A204.1 (cell line): ENCODE data around the gene ARHGAP1.

Experiments
- FAIRE-seq: peaks from 2 replicates; lab custom pipeline; 2012; peaks lifted over from hg19 to GRCh38; lab: Jason Lieb, UNC

ARHGAP1 gene

DNA sequence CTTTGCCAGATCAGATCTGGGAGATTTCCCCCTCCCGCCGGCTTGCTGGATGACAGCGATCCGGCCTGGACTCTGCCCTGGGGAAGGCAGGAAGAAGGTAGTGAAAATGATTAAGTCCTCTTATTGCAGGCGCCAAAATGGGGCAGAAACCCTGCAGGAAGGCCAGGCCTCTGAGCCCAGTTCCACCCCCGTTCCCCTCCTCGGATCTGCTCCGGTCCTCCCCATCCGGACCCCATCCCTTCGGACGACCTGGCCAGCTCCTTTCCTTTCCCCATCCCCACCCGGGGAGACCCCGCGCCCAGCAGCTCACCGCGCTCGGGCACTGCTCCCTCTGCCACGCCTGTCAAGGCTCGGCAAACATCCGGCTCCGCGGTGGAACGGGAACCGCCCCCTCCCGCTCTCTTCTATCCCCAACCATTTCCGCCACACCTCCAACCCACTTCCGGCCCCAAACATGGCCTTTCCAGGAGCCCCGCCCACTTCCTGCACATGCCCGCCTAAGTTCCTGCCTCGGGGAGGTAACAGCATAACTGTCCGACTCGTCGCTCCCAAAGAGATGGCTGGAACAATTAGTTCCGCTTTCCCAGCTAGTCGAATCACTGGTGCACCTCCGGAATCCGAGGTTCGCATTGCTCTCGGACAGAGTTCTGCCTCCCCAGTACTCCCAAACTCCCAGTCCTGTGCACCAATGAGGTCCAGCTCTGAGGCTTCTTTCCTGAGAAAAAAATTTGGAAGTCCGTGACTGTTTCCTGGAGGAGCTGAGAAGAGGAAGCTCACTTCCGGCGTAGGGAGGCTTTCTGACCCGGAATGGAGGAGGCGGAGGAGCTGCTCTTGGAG is at the start of gene ARHGAP1, which contains the start of gene ZNF408:
Gene ARHGAP1 (minus strand): TSS at position 379 of the 837 bp plus-strand sequence. CDS start 4,512 bp downstream, outside the sequence.
Gene ZNF408 (plus strand): TSS at position 791 of the 837 bp plus-strand sequence. CDS start 17 bp downstream, at position 808.
- peak; percentile 91 for FAIRE-seq

DNA sequence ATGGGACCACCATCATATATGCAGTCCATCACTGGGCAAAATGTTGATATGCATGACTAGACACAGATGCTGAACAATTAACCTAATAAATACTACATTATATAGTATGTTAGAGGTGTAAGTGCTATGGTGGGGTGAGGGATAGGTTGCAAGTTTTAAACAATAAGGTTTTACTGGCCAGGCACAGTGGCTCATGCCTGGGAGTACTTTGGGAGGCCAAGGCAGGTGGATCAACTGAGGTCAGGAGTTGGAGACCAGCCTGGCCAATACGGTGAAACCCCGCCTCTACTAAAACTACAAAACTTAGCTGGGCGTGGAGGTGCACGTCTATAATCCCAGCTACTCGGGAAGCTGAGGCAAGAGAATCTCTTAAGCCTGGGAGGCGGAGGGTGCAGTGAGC is 46.7 kb upstream of the ARHGAP1 start:
- no peak for FAIRE-seq

DNA sequence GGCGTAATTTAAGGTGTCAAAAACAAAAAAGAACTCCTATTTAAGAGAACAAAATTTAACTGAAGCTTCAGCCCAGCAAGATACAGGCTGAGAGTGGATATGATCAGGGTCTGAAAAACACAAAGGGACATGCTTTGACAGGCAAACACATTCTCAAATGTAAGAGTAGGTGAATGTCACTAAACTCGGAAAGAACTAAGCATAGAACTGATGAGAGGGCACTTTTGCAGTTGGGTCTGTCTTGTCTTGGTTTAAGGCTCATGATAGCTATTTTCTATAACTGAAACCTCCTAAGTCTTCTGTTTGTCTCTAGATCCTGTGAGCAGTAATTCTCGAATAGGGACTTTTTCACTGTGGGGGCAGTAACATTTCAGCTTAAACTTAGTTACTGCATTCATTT is 45.6 kb upstream of the ARHGAP1 start:
- FAIRE-seq = no peak

DNA sequence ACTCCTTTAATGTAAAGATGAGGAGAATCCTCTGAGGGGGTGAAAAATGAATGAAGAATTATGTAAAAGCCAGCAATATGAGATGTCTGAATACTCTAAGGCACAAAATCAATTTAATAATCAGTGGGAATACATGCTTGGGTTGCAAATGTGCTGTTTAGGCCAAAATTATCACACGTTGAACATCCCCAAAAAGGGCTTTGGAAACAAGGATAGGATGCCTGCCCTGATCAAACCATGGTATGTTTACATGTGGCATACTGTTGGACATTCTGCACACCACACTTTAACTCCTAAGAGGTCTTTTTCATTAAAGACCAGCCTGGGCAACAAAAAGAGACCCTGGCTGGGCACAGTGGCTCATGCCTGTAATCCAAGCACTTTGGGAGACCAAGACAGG is 44.9 kb upstream of the ARHGAP1 start:
- FAIRE-seq = no peak

DNA sequence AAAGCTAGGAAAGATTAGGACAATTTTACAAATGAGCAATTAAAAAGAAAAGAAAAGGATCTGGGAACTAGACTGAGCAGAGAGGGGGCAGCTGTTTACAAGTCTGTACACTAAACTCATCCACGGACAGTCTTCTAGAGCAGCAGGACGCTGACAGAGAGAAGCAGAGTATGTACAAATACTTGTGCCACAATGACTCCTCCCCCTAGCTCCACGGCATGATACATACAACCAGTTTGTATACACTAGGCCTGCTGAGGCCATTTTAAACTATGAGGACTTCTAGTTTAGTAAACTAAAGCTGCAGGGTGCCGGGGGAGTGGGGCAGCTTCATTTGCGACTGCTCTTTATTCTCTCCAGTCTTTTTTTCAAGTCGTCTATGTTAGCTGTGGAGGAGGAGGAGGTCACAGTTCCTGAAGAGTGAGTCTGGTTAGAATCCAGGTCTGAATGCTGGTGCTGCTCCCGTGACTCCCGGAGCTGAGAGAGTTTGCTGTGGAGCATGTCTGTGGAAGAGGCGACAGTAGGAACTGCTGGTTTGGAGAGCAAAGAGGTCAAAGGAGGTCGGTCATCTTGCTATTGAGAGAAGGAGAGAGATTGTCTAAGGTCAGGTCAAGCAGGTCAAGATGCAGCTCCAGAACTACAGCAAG is 43.4 kb upstream of the ARHGAP1 start:
- FAIRE-seq = no peak

DNA sequence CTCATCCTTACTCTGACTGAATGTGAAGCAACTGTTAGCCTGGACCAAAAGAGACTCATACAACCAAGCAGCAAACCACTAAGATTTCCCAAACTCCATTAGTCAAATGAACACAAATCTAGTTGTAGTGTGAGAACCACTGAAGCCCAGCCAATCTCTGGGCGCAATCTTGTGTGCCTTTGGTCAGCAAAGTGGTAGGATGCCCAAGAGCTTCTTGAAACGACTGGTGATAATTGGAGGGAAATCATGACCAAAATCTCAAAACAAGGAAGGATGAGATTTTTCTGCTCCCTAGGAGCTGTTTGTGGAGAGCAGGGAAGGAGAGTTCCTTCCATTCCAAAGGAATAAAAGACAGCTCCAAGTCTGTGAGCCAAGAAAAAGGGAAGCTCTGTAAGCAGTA is 42.6 kb upstream of the ARHGAP1 start:
- FAIRE-seq = no peak

DNA sequence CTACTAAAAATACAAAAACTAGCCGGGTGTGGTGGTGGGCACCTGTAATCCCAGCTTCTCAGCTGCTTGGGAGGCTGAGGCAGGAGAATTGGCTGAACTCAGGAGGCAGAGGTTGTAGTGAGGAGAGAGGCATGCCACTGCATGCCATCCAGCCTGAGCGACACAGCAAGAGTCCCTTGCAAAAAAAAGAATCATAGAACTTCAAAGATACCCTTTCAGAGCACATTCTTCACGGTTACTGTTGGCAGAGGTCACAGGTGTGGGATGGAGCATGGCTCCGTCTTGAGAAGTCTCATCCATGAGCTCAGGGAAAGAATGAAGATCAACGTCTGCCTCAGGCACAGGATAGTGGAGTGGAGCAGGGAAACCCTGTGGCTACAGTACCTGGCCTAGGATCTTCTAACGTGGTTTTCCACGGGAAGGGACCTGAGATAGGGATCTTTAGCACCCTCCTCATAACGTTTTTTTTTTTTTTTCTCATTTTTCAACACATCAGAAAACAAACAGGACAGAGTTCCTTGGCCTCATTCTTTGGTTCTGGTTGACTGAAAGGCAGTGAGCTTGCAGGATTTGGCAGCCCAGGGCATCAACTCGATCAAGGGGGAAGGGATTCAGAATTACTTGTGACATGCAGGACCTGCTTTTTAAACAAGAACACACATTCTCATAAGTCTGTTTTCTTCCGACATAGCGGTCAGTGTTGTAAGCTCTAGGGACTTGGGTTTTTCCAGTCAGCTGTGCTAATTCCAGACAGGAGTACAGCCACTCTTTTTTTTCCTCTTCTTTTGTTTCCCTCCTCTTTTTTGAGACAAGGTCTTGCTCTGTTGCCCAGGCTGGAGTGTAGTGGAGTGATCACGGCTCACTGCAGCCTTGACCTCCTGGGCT is 41.4 kb upstream of the ARHGAP1 start:
- FAIRE-seq = no peak

DNA sequence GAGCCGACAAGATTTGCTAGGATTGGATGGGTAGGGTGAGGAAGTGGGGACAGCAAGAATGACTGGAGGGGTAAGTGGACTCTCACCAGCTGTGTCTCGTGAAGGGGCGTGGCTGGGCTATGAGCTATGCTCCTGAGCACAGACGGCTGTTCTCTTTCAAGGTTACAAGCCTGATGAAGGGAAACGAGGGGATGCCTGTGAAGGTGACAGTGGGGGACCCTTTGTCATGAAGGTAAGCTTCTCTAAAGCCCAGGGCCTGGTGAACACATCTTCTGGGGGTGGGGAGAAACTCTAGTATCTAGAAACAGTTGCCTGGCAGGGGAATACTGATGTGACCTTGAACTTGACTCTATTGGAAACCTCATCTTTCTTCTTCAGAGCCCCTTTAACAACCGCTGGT is 38.5 kb upstream of the ARHGAP1 start:
- FAIRE-seq = no peak

DNA sequence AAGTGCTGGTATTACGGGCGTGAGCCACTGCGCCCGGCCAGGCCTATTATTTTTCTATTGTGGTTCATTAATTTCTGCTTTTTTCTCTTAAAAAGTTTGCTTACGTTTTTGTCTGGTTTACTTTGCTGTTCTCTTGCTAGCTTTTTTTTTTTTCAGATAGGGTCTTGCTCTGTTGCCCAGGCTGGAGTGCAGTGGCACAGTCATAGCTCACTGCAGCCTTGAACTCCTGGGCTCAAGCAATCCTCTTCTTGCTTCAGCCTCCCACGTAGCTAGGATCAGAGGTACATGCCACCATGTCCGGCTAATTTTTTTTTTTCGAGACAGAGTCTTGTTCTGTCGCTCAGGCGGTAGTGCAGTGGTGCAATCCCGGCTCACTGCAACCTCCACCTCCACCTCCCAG is 37.3 kb upstream of the ARHGAP1 start:
- FAIRE-seq = no peak

DNA sequence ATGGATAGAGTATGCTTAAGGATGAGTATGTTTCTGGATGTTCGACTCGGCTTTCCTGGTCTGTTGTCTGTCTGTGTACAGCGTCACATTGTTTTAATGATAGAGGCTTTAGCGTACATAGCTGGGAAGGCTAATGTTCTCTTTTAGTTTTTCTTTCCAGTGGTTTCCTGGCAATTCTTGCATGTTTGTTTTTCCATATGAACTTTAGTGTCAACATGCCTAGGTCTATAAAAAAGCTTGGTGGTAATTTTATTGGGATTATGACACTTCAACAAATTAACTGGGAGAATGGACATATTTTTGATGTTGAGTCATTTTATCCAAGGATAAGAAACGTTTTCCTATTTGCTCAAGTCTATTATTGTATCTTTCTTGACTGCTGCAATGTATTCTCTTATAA is 36.2 kb upstream of the ARHGAP1 start:
- no peak for FAIRE-seq

DNA sequence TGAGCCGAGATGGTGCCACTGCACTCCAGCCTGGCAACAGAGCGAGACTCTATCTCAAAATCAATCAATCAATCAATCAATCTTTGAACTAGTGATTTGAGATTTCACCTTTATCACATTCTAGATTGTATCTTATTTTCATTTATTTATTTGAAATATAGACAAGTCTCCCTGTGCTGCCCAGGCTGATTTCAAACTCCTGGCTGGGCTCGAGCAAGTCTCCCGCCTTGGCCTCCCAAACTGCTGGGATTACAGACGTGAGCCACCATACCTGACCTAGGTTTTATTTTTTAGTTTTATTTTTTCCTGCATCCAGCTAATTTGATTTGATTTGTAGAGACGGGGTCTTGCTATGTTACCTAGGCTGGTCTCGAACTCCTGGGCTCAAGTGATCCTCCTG is 35.7 kb upstream of the ARHGAP1 start:
- FAIRE-seq = no peak

DNA sequence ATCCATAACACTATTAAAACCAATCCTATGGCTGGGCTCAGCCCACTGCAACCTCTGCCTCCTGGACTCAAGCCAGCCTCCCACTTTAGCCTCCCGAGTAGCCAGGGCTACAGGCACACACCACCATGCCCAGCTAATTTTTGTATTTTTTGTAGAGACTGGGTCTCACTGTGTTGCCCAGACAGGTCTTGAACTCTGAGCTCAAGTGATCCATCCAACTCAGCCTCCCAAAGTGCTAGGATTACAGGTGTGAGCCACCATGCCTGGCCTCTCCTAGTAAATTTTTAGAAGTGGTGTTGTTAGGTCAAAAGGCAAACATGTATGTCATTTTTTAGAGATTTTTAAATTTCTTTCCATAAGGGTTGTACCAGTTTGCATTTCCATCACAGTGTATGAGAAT is 32.8 kb upstream of the ARHGAP1 start:
- no peak for FAIRE-seq

DNA sequence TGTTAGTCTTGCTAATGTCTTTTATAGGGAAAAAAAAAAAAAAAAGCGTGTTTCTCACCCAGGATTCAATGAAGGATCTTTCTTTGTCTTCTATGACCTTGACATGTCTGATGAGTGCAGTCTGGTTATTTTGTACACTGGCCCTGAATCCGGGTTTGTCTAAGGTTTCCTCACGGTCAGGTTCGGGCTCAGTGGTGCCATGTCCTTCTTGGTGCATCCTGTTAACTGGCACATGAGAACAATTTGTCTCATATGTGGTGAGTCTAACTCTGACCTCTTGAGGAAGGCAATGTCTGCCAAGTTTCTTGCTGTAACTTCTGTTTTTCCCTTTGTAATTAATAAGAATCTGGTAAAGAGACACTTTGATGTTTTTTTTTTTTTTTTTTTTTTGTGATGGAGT is 31.1 kb upstream of the ARHGAP1 start:
- FAIRE-seq = no peak

DNA sequence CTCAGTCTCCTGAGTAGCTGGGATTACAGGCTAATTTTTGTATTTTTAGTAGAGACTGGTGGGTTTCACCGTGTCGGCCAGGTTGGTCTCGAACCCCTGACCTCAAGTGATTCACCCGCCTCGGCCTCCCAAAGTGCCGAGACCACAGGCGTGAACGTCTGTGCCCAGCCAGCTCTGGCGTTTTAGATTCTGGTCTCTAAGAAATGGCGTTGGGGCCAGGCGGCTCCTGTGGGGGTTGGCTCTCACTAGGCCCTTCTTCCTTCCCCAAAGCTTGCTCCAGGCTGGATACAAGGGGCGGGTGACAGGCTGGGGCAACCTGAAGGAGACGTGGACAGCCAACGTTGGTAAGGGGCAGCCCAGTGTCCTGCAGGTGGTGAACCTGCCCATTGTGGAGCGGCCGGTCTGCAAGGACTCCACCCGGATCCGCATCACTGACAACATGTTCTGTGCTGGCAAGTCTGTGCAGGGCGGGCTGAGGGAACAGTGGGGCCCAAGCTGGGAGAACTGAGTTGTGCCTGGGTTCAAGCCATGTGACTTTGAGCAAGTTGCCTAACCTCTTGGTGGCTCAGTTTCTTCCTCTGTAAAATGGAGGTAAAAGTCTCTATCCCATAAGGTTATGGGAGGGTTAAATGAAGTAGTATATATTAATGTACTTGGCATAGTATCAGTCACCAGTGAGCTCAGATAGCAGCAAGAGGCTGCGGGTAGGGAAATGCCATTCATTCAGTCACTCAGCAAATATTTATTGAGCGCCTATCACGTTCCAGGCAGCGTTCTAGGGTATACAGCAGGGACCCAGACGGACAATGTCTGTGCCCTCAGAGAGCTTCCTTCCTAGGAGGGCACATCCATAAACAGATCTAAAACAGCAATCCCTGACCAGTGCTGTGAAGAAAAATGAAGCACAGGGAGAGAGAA is 28.9 kb upstream of the ARHGAP1 start:
- FAIRE-seq = no peak

DNA sequence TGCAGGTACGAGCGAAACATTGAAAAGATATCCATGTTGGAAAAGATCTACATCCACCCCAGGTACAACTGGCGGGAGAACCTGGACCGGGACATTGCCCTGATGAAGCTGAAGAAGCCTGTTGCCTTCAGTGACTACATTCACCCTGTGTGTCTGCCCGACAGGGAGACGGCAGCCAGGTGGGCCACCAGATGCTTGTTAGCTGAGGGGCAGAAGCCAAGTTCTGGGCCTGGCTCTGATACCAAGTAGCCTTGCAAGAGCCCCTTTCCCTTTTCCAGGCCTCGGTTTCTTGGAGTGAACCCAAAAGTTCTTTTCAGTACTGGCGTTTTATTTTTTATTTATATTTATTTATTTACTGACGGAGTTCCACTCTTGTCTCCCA is 28.2 kb upstream of the ARHGAP1 start:
- FAIRE-seq = no peak

DNA sequence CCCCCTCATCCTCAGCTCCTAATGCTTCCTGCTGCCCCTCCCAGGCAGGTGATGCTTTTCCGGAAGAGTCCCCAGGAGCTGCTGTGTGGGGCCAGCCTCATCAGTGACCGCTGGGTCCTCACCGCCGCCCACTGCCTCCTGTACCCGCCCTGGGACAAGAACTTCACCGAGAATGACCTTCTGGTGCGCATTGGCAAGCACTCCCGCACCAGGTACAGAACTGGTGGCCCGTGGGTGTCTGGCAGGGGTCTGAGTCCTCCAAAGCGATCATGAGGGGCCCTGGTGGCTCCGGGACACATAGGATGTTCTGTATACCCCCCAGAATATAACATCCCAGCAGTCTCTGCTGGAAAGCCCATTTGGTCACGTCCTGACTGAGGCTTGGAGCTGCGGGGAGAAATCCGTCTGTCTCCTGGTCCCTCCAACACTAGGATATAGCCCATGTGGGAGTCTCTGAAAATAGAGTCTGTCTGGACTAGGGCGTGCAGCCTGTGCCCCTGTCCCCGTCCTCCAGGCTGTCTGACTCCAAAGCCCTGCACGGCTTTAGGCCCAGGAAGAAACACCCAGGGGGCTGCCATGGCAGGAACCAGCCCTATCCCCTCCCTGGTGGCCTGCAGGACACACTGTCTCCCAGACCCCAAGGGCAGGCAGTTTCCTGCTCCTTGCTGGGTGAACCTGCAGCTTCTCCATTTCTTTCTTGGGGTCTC is 27.7 kb upstream of the ARHGAP1 start:
- no peak for FAIRE-seq

DNA sequence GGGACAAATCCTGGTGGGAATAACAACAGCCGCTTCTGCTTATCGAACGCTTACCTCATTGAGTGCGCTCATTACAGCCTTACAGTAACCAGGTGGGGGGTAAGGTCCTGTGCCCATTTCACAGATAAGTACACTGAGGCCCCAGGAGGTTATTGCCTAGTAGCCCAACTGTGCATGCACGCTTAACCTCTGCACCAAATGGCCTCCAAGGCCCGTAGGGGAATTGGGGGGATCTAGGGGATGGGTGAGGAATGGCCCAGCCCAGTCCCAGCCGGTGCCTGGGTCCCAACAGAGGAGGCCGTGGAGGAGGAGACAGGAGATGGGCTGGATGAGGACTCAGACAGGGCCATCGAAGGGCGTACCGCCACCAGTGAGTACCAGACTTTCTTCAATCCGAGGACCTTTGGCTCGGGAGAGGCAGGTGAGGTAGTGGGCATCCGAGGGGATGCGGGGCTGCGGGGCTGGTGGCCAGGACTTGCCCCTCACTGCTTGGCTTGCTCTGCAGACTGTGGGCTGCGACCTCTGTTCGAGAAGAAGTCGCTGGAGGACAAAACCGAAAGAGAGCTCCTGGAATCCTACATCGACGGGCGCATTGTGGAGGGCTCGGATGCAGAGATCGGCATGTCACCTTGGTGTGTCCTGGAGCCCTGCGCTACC is 25.9 kb upstream of the ARHGAP1 start:
- no peak for FAIRE-seq

DNA sequence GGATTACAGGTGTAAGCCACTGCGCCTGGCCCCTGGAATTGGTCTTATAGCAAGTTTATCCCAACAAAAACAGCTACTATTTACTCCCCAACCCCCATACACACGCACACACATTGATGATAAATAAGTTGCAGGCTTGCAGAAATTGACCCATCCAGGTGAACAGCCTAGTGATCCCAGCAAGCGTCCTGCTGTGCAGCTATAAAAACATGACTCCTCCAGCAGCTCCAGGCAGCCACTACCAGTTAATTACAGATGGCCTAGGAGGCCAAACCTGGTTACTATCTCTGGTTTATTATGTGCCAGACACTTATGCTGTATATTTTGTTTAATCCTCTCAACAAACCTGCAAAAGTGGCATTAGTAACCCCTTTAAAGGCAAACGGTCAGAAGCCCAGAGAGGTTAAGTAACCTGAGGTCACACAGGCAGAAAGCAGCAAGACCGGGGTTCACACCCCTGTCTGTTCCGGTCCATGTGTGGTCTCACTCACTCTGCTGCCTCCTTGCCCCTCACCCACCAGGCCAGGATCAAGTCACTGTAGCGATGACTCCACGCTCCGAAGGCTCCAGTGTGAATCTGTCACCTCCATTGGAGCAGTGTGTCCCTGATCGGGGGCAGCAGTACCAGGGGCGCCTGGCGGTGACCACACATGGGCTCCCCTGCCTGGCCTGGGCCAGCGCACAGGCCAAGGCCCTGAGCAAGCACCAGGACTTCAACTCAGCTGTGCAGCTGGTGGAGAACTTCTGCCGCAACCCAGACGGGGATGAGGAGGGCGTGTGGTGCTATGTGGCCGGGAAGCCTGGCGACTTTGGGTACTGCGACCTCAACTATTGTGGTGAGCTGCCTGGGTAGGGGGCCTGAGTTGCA is 25.2 kb upstream of the ARHGAP1 start:
- FAIRE-seq = no peak

DNA sequence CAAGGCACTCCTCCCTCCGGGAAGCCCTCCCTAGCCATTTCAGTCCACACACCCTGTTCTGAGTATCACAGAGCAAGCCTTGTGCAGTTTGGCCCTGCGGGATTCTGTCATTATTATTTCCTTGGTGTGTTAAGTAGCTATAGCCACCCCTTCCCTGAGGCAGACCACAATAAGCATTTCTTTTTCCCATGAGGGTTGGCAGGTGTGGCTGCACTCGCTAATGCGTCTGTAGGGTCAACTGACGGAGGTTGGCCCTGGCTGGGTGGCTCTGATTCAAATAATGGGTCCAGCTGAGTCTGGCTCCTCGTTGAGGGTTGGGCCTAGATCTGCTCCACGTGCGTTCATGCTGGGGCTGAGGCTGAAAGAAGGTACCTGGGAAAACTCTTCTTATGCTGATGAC is 23.7 kb upstream of the ARHGAP1 start:
- no peak for FAIRE-seq

DNA sequence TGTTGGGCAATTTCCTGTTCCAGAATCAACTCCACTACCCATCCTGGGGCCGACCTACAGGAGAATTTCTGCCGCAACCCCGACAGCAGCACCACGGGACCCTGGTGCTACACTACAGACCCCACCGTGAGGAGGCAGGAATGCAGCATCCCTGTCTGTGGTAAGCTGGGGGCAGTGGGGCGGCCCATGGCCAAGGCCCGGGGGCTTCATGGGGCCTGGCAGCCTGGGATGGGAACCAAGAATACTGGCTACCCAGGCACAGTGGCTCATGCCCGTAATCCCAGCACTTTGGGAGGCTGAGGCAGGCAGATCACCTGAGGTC is 22.9 kb upstream of the ARHGAP1 start:
- no peak for FAIRE-seq
